Gastroesophageal sphincter (tissue), 4 donors: Measurements from ENCODE around the gene MDFIC. TPM values are rescaled to one million over a fixed set of nuclear protein-coding genes. Genes with fewer than 3 reads are reported as not detected.

Experiments used
- ATAC-seq: fragments of 150-250 bp; one replicate; pipeline ENCODE4 v1.9.1; 2016; ENCODE audit warnings: mild to moderate bottlenecking, moderate library complexity
- H3K27ac ChIP-seq, 4 donors: fragments of 200-600 bp; sonication (generic) in 3 of 4; 1 replicate in 3 of 4; 2 replicates in 1 of 4; pipeline ENCODE4 v1.5.1; 2016 to 2019
- H3K27me3 ChIP-seq: fragments of 200-600 bp; sonication (generic); one replicate; pipeline ENCODE4 v1.5.1; 2019
- H3K36me3 ChIP-seq, 2 donors: fragments of 200-600 bp; sonication (generic); one replicate each; pipeline ENCODE4 v1.5.1; 2019; ENCODE audit warnings: control low read depth in 1 of 2
- H3K4me1 ChIP-seq, 3 donors: fragments of 200-600 bp; sonication (generic); 1 replicate in 2 of 3; 2 replicates in 1 of 3; pipeline ENCODE4 v1.5.1; 2016 to 2019; ENCODE audit warnings: control low read depth in 2 of 3
- H3K4me3 ChIP-seq, 2 donors: fragments of 200-600 bp; sonication (generic); one replicate each; pipeline ENCODE4 v1.5.1; 2019; ENCODE audit warnings: mild to moderate bottlenecking in 1 of 2, moderate library complexity in 1 of 2
- H3K9me3 ChIP-seq, 3 donors: fragments of 200-600 bp; sonication (generic); one replicate each; pipeline ENCODE4 v1.5.1; 2017 to 2019; ENCODE audit warnings: control low read depth in 2 of 3
- CTCF ChIP-seq, 4 experiments: fragments of 200-600 bp in 2 of 4; fragments of 450-650 bp in 2 of 4; sonication (generic) in 1 of 4; IDR thresholded peaks; one replicate each; pipeline ENCODE4 v1.5.1; 2017 to 2019; ENCODE audit warnings: antibody characterized with exemption in 4 of 4, mild to moderate bottlenecking in 2 of 4, moderate library complexity in 2 of 4
- EP300 ChIP-seq: sonication (generic); formaldehyde crosslinking; IDR thresholded peaks from one replicate; pipeline ENCODE4 v1.6.1; 2017; ENCODE audit warnings: antibody characterized with exemption, mild to moderate bottlenecking
- POLR2A ChIP-seq, 2 donors: fragments of 450-650 bp; IDR thresholded peaks; one replicate each; pipeline ENCODE4 v1.6.1; 2017; ENCODE audit warnings: antibody characterized with exemption in 2 of 2, mild to moderate bottlenecking in 2 of 2, moderate library complexity in 1 of 2
- POLR2AphosphoS5 ChIP-seq: sonication (generic); formaldehyde crosslinking; IDR thresholded peaks from one replicate; pipeline ENCODE4 v1.6.1; 2017; ENCODE audit warnings: antibody characterized with exemption
- WGBS, 2 donors: methylation state at CpG; one replicate each; pipeline ENCODE4 v1.1.5; 2018; ENCODE audit warnings: low coverage in 1 of 2; 5-methylcytosine and 5-hydroxymethylcytosine counted together
- total RNA-seq, 4 donors: library from RNA; depleted of rRNA; stranded (reverse); fragments of >200 nt; gene quantifications; one replicate each; pipeline ENCODE4 v1.1.0, GENCODE V29; 2016

Gene MDFIC
- total RNA-seq, 4 donors from 2014 or later: 30.3 to 73.5 (median 38.1) TPM

GRCh38 chr7:115024276-115024675 lies 102.4 kb downstream of the MDFIC start:
- no peaks in the 10 kb centered on the region for H3K36me3 ChIP-seq
- H3K27me3 ChIP-seq: no peaks in the 10 kb centered on the region
- WGBS, 2 donors: 30 to 34% methylated on average over 3 of the region's 3 CpGs
- H3K4me1 ChIP-seq: peaks cover 0 to 11% (median 0%) of the 10 kb centered on the region in 3 donors
- no peak for TF ChIP-seq POLR2AphosphoS5
- no peak for TF ChIP-seq CTCF (IDR thresholded peaks at IDR 0.05)
- TF ChIP-seq EP300: no peak
- TF ChIP-seq POLR2A (IDR thresholded peaks at IDR 0.05): no peak
- ATAC-seq: no peak
- no peak overlapping the region for H3K27ac ChIP-seq
- no peak overlapping the region for H3K4me3 ChIP-seq
- no peaks in the 10 kb centered on the region for H3K9me3 ChIP-seq

- 57 to 83% methylated on average over 5 of the region's 5 CpGs for WGBS, 2 donors
Measured at GRCh38 chr7:115032715-115033703, 111.1 kb downstream of the MDFIC start.

GRCh38 chr7:115033917-115034459 lies 112.1 kb downstream of the MDFIC start:
- TF ChIP-seq EP300: no peak
- no peak for TF ChIP-seq CTCF (IDR thresholded peaks at IDR 0.05)
- H3K4me3 ChIP-seq: no peak overlapping the region
- H3K9me3 ChIP-seq: no peaks in the 10 kb centered on the region
- no peak for ATAC-seq
- H3K27ac ChIP-seq: no peak overlapping the region
- no peaks in the 10 kb centered on the region for H3K4me1 ChIP-seq
- no peaks in the 10 kb centered on the region for H3K36me3 ChIP-seq
- 80 to 90% methylated on average over 1 of the region's 1 CpG for WGBS, 2 donors
- H3K27me3 ChIP-seq: no peaks in the 10 kb centered on the region

More at GRCh38 chr7:115032715-115033703, 111.1 kb downstream of the MDFIC start:
- H3K27me3 ChIP-seq: no peaks in the 10 kb centered on the region
- H3K9me3 ChIP-seq: no peaks in the 10 kb centered on the region
- H3K27ac ChIP-seq: no peak overlapping the region
- no peak for TF ChIP-seq EP300
- peak in 1 of 4 experiments; percentile 6 for TF ChIP-seq CTCF (IDR thresholded peaks at IDR 0.05)
- no peaks in the 10 kb centered on the region for H3K4me1 ChIP-seq
- no peak overlapping the region for H3K4me3 ChIP-seq
- no peaks in the 10 kb centered on the region for H3K36me3 ChIP-seq
- ATAC-seq: no peak

GRCh38 chr7:115034515-115034914 lies 112.6 kb downstream of the MDFIC start:
- no peaks in the 10 kb centered on the region for H3K4me1 ChIP-seq
- no peaks in the 10 kb centered on the region for H3K9me3 ChIP-seq
- H3K27me3 ChIP-seq: no peaks in the 10 kb centered on the region
- no peak overlapping the region for H3K4me3 ChIP-seq
- 90 to 93% methylated on average over 2 of the region's 2 CpGs for WGBS, 2 donors
- no peak for TF ChIP-seq EP300
- TF ChIP-seq CTCF (IDR thresholded peaks at IDR 0.05): no peak
- no peak for TF ChIP-seq POLR2AphosphoS5
- TF ChIP-seq POLR2A (IDR thresholded peaks at IDR 0.05): no peak
- H3K27ac ChIP-seq: no peak overlapping the region
- H3K36me3 ChIP-seq: no peaks in the 10 kb centered on the region
- ATAC-seq: no peak
